Neural crest cell (in vitro differentiated cells): ENCODE data around the gene ING5. TPM values are rescaled to one million over a fixed set of nuclear protein-coding genes. Genes with fewer than 3 reads are reported as not detected.
A peak's percentile ranks its signal among the peaks of the same experiment; 100 is the strongest.

Experiments used
- DNase-seq: peaks from one replicate; pipeline ENCODE4 v3.0.0; 2021; ENCODE audit warnings: low read depth, mixed read lengths, low spot score
- H3K27ac Mint-ChIP-seq: one replicate; pipeline ENCODE4 v1.8.0; 2021; ENCODE audit warnings: mild to moderate bottlenecking, mixed read lengths; ENCODE audit not compliant: unreplicated experiment
- H3K27me3 Mint-ChIP-seq: 2 replicates; pipeline ENCODE4 v1.8.0; 2021; ENCODE audit warnings: low read depth, mild to moderate bottlenecking, mixed read lengths
- H3K36me3 Mint-ChIP-seq: 2 replicates; pipeline ENCODE4 v1.8.0; 2021; ENCODE audit warnings: low read depth, mild to moderate bottlenecking, mixed read lengths
- H3K4me1 Mint-ChIP-seq: 2 replicates; pipeline ENCODE4 v1.8.0; 2021; ENCODE audit warnings: mixed read lengths
- H3K4me3 Mint-ChIP-seq: one replicate; pipeline ENCODE4 v1.8.0; 2021; ENCODE audit warnings: mild to moderate bottlenecking, mixed read lengths
- H3K9me3 Mint-ChIP-seq: 2 replicates; pipeline ENCODE4 v1.8.0; 2021; ENCODE audit warnings: mixed read lengths
- CTCF ChIP-seq: fragments of 200-600 bp; sonication (generic); conservative IDR thresholded peaks from 2 replicates; pipeline ENCODE4 v1.5.0; 2021; ENCODE audit warnings: antibody characterized with exemption, mild to moderate bottlenecking
- total RNA-seq: library from RNA; stranded (reverse); gene quantifications from 2 replicates; pipeline ENCODE4 v1.2.1, GENCODE V29; 2021

ING5 gene
- total RNA-seq, 1 donor from 2014 or later: 61.9 TPM

- H3K9me3 Mint-ChIP-seq: no peaks in the 10 kb centered on the region
These were observed 50.9 kb downstream of the ING5 start for GRCh38 chr2:241752689-241753276.

GRCh38 chr2:241753493-241753892 lies 51.7 kb downstream of the ING5 start:
- no peaks in the 10 kb centered on the region for H3K27me3 Mint-ChIP-seq
- no peak overlapping the region for H3K27ac Mint-ChIP-seq
- H3K36me3 Mint-ChIP-seq: peaks cover 2% of the 10 kb centered on the region

More at GRCh38 chr2:241752689-241753276, 50.9 kb downstream of the ING5 start:
- TF ChIP-seq CTCF: no peak
- H3K27me3 Mint-ChIP-seq: no peaks in the 10 kb centered on the region
- no peaks in the 10 kb centered on the region for H3K4me1 Mint-ChIP-seq
- no peak overlapping the region for H3K4me3 Mint-ChIP-seq
- no peak for DNase-seq
- H3K36me3 Mint-ChIP-seq: peaks cover 2% of the 10 kb centered on the region
- no peak overlapping the region for H3K27ac Mint-ChIP-seq

GRCh38 chr2:241754042-241754441 lies 52.2 kb downstream of the ING5 start:
- peak overlapping the region; percentile 35 for H3K27ac Mint-ChIP-seq
- H3K27me3 Mint-ChIP-seq: no peaks in the 10 kb centered on the region
- peaks cover 2% of the 10 kb centered on the region for H3K36me3 Mint-ChIP-seq
- no peaks in the 10 kb centered on the region for H3K9me3 Mint-ChIP-seq
- no peak overlapping the region for H3K4me3 Mint-ChIP-seq
- DNase-seq: no peak
- TF ChIP-seq CTCF: no peak
- no peaks in the 10 kb centered on the region for H3K4me1 Mint-ChIP-seq

More at GRCh38 chr2:241753493-241753892, 51.7 kb downstream of the ING5 start:
- DNase-seq: no peak
- no peak for TF ChIP-seq CTCF
- Mint-ChIP-seq H3K9me3 (no peaks in the 10 kb centered on the region), H3K4me1 (no peaks in the 10 kb centered on the region), H3K4me3 (no peak overlapping the region)

GRCh38 chr2:241755166-241755565 lies 53.3 kb downstream of the ING5 start:
- no peaks in the 10 kb centered on the region for H3K4me1 Mint-ChIP-seq
- H3K9me3 Mint-ChIP-seq: no peaks in the 10 kb centered on the region
- no peak for DNase-seq
- no peak overlapping the region for H3K27ac Mint-ChIP-seq
- no peak overlapping the region for H3K4me3 Mint-ChIP-seq
- TF ChIP-seq CTCF: no peak
- peaks cover 7% of the 10 kb centered on the region for H3K36me3 Mint-ChIP-seq
- H3K27me3 Mint-ChIP-seq: no peaks in the 10 kb centered on the region

- peaks cover 1% of the 10 kb centered on the region for H3K9me3 Mint-ChIP-seq
- H3K4me1 Mint-ChIP-seq: no peaks in the 10 kb centered on the region
- no peak for DNase-seq
- H3K36me3 Mint-ChIP-seq: peaks cover 9% of the 10 kb centered on the region
- H3K27me3 Mint-ChIP-seq: no peaks in the 10 kb centered on the region
- H3K27ac Mint-ChIP-seq: no peak overlapping the region
- no peak overlapping the region for H3K4me3 Mint-ChIP-seq
- TF ChIP-seq CTCF: no peak
These were observed 53.9 kb downstream of the ING5 start for GRCh38 chr2:241755777-241756176.
